Measurements from ENCODE around the gene GRWD1.

The GRWD1 gene

GRCh38 chr19:48496959-48497727, 51.4 kb downstream of the GRWD1 start:
- TF ChIP-seq CTCF (IDR thresholded peaks at IDR 0.05; ENCODE audit: low read depth, low read length), result no peak
- in situ Hi-C loops (cut with HindIII; ENCODE audit: low sequenced_read_pairs), result no loop called here
- no peak for DNase-seq (ENCODE audit: low read depth, low spot score)
- no peak overlapping the region for H3K4me3 ChIP-seq (ENCODE audit: low read depth, low read length)

GRCh38 chr19:48497728-48498594, 52.2 kb downstream of the GRWD1 start:
- DNase-seq (ENCODE audit: low read depth, low spot score), result no peak
- no peak for TF ChIP-seq CTCF (IDR thresholded peaks at IDR 0.05; ENCODE audit: low read depth, low read length)
- H3K4me3 ChIP-seq (ENCODE audit: low read depth, low read length), result no peak overlapping the region
- in situ Hi-C loops (cut with HindIII; ENCODE audit: low sequenced_read_pairs), result no loop called here

GRCh38 chr19:48498595-48499311, 53.0 kb downstream of the GRWD1 start:
- no peak overlapping the region for H3K4me3 ChIP-seq (ENCODE audit: low read depth, low read length)
- in situ Hi-C loops (cut with HindIII; ENCODE audit: low sequenced_read_pairs), result no loop called here
- no peak for TF ChIP-seq CTCF (IDR thresholded peaks at IDR 0.05; ENCODE audit: low read depth, low read length)
- DNase-seq (ENCODE audit: low read depth, low spot score), result no peak

GRCh38 chr19:48499316-48500090, 53.7 kb downstream of the GRWD1 start:
- no peak overlapping the region for H3K4me3 ChIP-seq (ENCODE audit: low read depth, low read length)
- no peak for DNase-seq (ENCODE audit: low read depth, low spot score)
- no peak for TF ChIP-seq CTCF (IDR thresholded peaks at IDR 0.05; ENCODE audit: low read depth, low read length)
- in situ Hi-C loops (cut with HindIII; ENCODE audit: low sequenced_read_pairs), result no loop called here

GRCh38 chr19:48500830-48501493, 55.2 kb downstream of the GRWD1 start:
- TF ChIP-seq CTCF (IDR thresholded peaks at IDR 0.05; ENCODE audit: low read depth, low read length), result no peak
- no peak overlapping the region for H3K4me3 ChIP-seq (ENCODE audit: low read depth, low read length)
- no peak for DNase-seq (ENCODE audit: low read depth, low spot score)
- in situ Hi-C loops (cut with HindIII; ENCODE audit: low sequenced_read_pairs), result no loop called here
